IMR-90 (cell line): Measurements from ENCODE around the gene ATXN10. TPM values are rescaled to one million over a fixed set of nuclear protein-coding genes. Genes with fewer than 3 reads are reported as not detected.

Experiments used
- ATAC-seq: fragments of 200-7000 bp; cut with Tn5 transposase; 2 replicates; pipeline ENCODE4 v1.9.1; 2020; ENCODE audit warnings: low read depth, mild to moderate bottlenecking, moderate library complexity
- BruUV-seq: library from RNA; stranded (reverse); fragments of 400-500 nt; replicated peaks from 2 replicates; lab custom pipeline; 2021; lab: Mats Ljungman, UMichigan
- CTCF ChIA-PET: fragments of 300-600 bp; formaldehyde crosslinking; extraction: SDS; loops from one replicate; lab custom pipeline; 2021; ENCODE audit warnings: antibody characterized with exemption; lab: Yijun Ruan, JAX
- POLR2A ChIA-PET: fragments of 300-600 bp; sonication (Branson Sonifier 250); formaldehyde crosslinking; loops from one replicate; lab custom pipeline; 2022; ENCODE audit warnings: antibody characterized with exemption; ENCODE audit not compliant: unreplicated experiment; lab: Charles Lee
- DNase-seq: peaks from one replicate; pipeline ENCODE4 v3.0.0; 2013
- H2AFZ ChIP-seq: replicated peaks from 2 replicates; pipeline ENCODE3; 2013; ENCODE audit warnings: low read length, mild to moderate bottlenecking; ENCODE audit not compliant: poor library complexity
- H2AK5ac ChIP-seq: 2 replicates; pipeline ENCODE4 v1.6.1; 2013; ENCODE audit warnings: low read depth, low read length, inconsistent platforms
- H2AK9ac ChIP-seq: replicated peaks from 2 replicates; pipeline ENCODE3; 2013; ENCODE audit warnings: mild to moderate bottlenecking, low read depth, low read length, moderate library complexity; ENCODE audit not compliant: poor library complexity
- H2BK120ac ChIP-seq: 2 replicates; pipeline ENCODE4 v1.6.1; 2013; ENCODE audit warnings: low read depth, low read length, inconsistent platforms
- H2BK15ac ChIP-seq: 3 replicates; pipeline ENCODE4 v1.6.1; 2013; ENCODE audit warnings: low read depth, low read length, inconsistent platforms
- H2BK20ac ChIP-seq: 2 replicates; pipeline ENCODE4 v1.6.1; 2013; ENCODE audit warnings: low read depth, mild to moderate bottlenecking, inconsistent platforms, low read length, moderate library complexity
- H2BK5ac ChIP-seq: 2 replicates; pipeline ENCODE4 v1.6.1; 2013; ENCODE audit warnings: mild to moderate bottlenecking, low read depth, low read length, inconsistent platforms; ENCODE audit not compliant: poor library complexity, severe bottlenecking
- H3K14ac ChIP-seq: replicated peaks from 2 replicates; pipeline ENCODE4 v1.6.1; 2013; ENCODE audit warnings: low read depth, low read length, inconsistent platforms
- H3K18ac ChIP-seq: 2 replicates; pipeline ENCODE4 v1.6.1; 2013; ENCODE audit warnings: low read depth, low read length, control low read depth
- H3K23ac ChIP-seq: 2 replicates; pipeline ENCODE4 v1.6.1; 2013; ENCODE audit warnings: low read depth, low read length, inconsistent platforms
- H3K27ac ChIP-seq: 2 replicates; pipeline ENCODE4 v1.5.1; 2013; ENCODE audit warnings: mild to moderate bottlenecking, control low read depth, low read length; ENCODE audit not compliant: insufficient read depth
- H3K27me3 ChIP-seq: 2 replicates; pipeline ENCODE4 v1.6.1; 2013; ENCODE audit warnings: low read length; ENCODE audit not compliant: control insufficient read depth, insufficient read depth
- H3K36me3 ChIP-seq: 2 replicates; pipeline ENCODE4 v1.6.1; 2013; ENCODE audit warnings: low read length, mixed read lengths; ENCODE audit not compliant: control insufficient read depth, insufficient read depth
- H3K4ac ChIP-seq: 2 replicates; pipeline ENCODE4 v1.6.1; 2013; ENCODE audit warnings: low read depth, low read length, inconsistent platforms
- H3K4me1 ChIP-seq: 2 replicates; pipeline ENCODE4 v1.6.1; 2013; ENCODE audit warnings: low read length, mixed read lengths; ENCODE audit not compliant: control insufficient read depth, insufficient read depth
- H3K4me2 ChIP-seq: 2 replicates; pipeline ENCODE4 v1.6.1; 2013; ENCODE audit warnings: low read depth, mild to moderate bottlenecking, control low read depth, low read length, moderate library complexity
- H3K4me3 ChIP-seq: 2 replicates; pipeline ENCODE4 v1.5.1; 2013; ENCODE audit warnings: low read depth, mild to moderate bottlenecking, control low read depth, low read length, moderate library complexity; ENCODE audit not compliant: insufficient read depth
- H3K56ac ChIP-seq: 2 replicates; pipeline ENCODE4 v1.6.1; 2013; ENCODE audit warnings: low read length, inconsistent platforms; ENCODE audit not compliant: insufficient read depth; ENCODE audit errors: extremely low read depth
- H3K79me1 ChIP-seq, 2 experiments: 2 replicates each; pipeline ENCODE4 v1.6.1; 2013; ENCODE audit warnings: low read length in 2 of 2, inconsistent platforms in 1 of 2, low read depth in 1 of 2
- H3K9ac ChIP-seq: 2 replicates; pipeline ENCODE4 v1.6.1; 2013; ENCODE audit warnings: low read depth, low read length, control low read depth
- H3K9me1 ChIP-seq: 2 replicates; pipeline ENCODE4 v1.6.1; 2013; ENCODE audit warnings: low read length, inconsistent platforms; ENCODE audit not compliant: insufficient read depth
- H3K9me3 ChIP-seq: 2 replicates; pipeline ENCODE4 v1.6.1; 2013; ENCODE audit warnings: low read length; ENCODE audit not compliant: control insufficient read depth, insufficient read depth
- H4K20me1 ChIP-seq: 2 replicates; pipeline ENCODE4 v1.6.1; 2013; ENCODE audit warnings: low read length, inconsistent platforms; ENCODE audit not compliant: insufficient read depth
- H4K5ac ChIP-seq: 2 replicates; pipeline ENCODE4 v1.6.1; 2013; ENCODE audit warnings: mild to moderate bottlenecking, low read depth, low read length, control low read depth
- H4K8ac ChIP-seq, 2 experiments: 2 replicates each; pipeline ENCODE4 v1.6.1; 2013; ENCODE audit warnings: low read depth in 2 of 2, low read length in 2 of 2, control low read depth in 1 of 2, inconsistent platforms in 1 of 2
- H4K91ac ChIP-seq: 2 replicates; pipeline ENCODE4 v1.6.1; 2013; ENCODE audit warnings: low read depth, low read length, inconsistent platforms; ENCODE audit not compliant: insufficient read depth
- BHLHE40 ChIP-seq: fragments of 150-350 bp; IDR thresholded peaks from 2 replicates; pipeline ENCODE4 v1.6.1; 2016; ENCODE audit warnings: mild to moderate bottlenecking, low read depth, low read length
- CEBPB ChIP-seq: IDR thresholded peaks from 2 replicates; pipeline ENCODE4 v1.6.1; 2012; ENCODE audit warnings: low read depth, low read length, improper control_type of control experiment
- CHD1 ChIP-seq: IDR thresholded peaks from 2 replicates; pipeline ENCODE4 v1.6.1; 2012; ENCODE audit warnings: low read depth, low read length, improper control_type of control experiment
- CTCF ChIP-seq: conservative IDR thresholded peaks from 2 replicates; pipeline ENCODE4 v1.5.1; 2012; ENCODE audit warnings: mild to moderate bottlenecking, low read depth, low read length, improper control_type of control experiment
- ELK1 ChIP-seq: fragments of 150-350 bp; IDR thresholded peaks from 2 replicates; pipeline ENCODE4 v1.6.1; 2016; ENCODE audit warnings: low read depth, mild to moderate bottlenecking, low read length, moderate library complexity, borderline replicate concordance
- FOS ChIP-seq: fragments of 150-350 bp; IDR thresholded peaks from 2 replicates; pipeline ENCODE4 v1.6.1; 2016; ENCODE audit warnings: low read depth, low read length
- MAFK ChIP-seq: IDR thresholded peaks from 2 replicates; pipeline ENCODE4 v1.6.1; 2012; ENCODE audit warnings: low read depth, low read length, improper control_type of control experiment
- MXI1 ChIP-seq: IDR thresholded peaks from 2 replicates; pipeline ENCODE4 v1.6.1; 2012; ENCODE audit warnings: low read depth, mild to moderate bottlenecking, low read length, moderate library complexity, borderline replicate concordance
- NFE2L2 ChIP-seq: fragments of 150-350 bp; IDR thresholded peaks from 2 replicates; pipeline ENCODE4 v1.6.1; 2016; ENCODE audit warnings: low read depth, mild to moderate bottlenecking, low read length
- POLR2A ChIP-seq: IDR thresholded peaks from 2 replicates; pipeline ENCODE4 v1.6.1; 2012; ENCODE audit warnings: mild to moderate bottlenecking, low read depth, low read length
- RAD21 ChIP-seq: IDR thresholded peaks from 2 replicates; pipeline ENCODE4 v1.6.1; 2012; ENCODE audit warnings: low read length, improper control_type of control experiment
- RCOR1 ChIP-seq: IDR thresholded peaks from 2 replicates; pipeline ENCODE4 v1.6.1; 2012; ENCODE audit warnings: mild to moderate bottlenecking, low read length, improper control_type of control experiment; ENCODE audit not compliant: insufficient replicate concordance
- RFX5 ChIP-seq: IDR thresholded peaks from 2 replicates; pipeline ENCODE4 v1.8.0; 2012; ENCODE audit warnings: low read depth, mild to moderate bottlenecking, low read length, moderate library complexity
- SMC3 ChIP-seq: fragments of 150-350 bp; IDR thresholded peaks from 2 replicates; pipeline ENCODE4 v1.6.1; 2016; ENCODE audit warnings: low read depth, mild to moderate bottlenecking, antibody characterized with exemption, low read length, moderate library complexity
- USF2 ChIP-seq: fragments of 150-350 bp; IDR thresholded peaks from 2 replicates; pipeline ENCODE4 v1.6.1; 2017; ENCODE audit warnings: mild to moderate bottlenecking, antibody characterized with exemption, low read length, low read depth
- WGBS, 2 experiments: methylation state at CpG; one replicate each; pipeline versions ENCODE4 v1.1.5 to v1.1.7; 2013; ENCODE audit warnings: missing lambda C conversion rate in 2 of 2; ENCODE audit not compliant: insufficient read length in 1 of 2; ENCODE audit errors: extremely low coverage in 2 of 2; 5-methylcytosine and 5-hydroxymethylcytosine counted together
- dilution Hi-C: fragments of 300-500 bp; cut with HindIII; formaldehyde crosslinking; loops from one replicate; pipeline ENCODE4 v1.14.3; 2018; ENCODE audit warnings: low sequenced_read_pairs; ENCODE audit not compliant: unreplicated experiment
- in situ Hi-C: fragments of 300-500 bp; cut with MboI; formaldehyde crosslinking; loops from 3 replicates; pipeline ENCODE4 v1.14.3; 2019; ENCODE audit warnings: low sequenced_read_pairs, inconsistent platforms, mixed read lengths
- intact Hi-C: fragments of 100-400 bp; cut with micrococcal nuclease; formaldehyde crosslinking; loops from 2 replicates; pipeline ENCODE4 v1.10.0; 2022
- polyA plus RNA-seq, 3 experiments: library from polyadenylated mRNA; depleted of rRNA; stranded (reverse); fragments of >200 nt; gene quantifications; 2 replicates each; pipeline ENCODE4 v1.2.3, GENCODE V29; 2012; ENCODE audit warnings: low replicate concordance in 1 of 3
- total RNA-seq: library from RNA; depleted of rRNA; stranded (reverse); fragments of >200 nt; gene quantifications from 2 replicates; pipeline ENCODE4 v1.2.3, GENCODE V29; 2012

Gene ATXN10
- total and polyA plus RNA-seq, 2 of the 4 experiments (the other 2 are of a cell fraction), result 116 to 231 TPM

- Histone ChIP-seq H4K8ac (no peak overlapping the region), H4K91ac (no peak overlapping the region), H3K4me1 (peaks cover 2% of the 10 kb centered on the region; the same call in 1 of the 2 replicates), H2AFZ (no peak overlapping the region), H3K9me3 (no peaks in the 10 kb centered on the region), H3K9ac (no peak overlapping the region), H3K36me3 (no peaks in the 10 kb centered on the region), H3K14ac (no peak overlapping the region), H4K20me1 (no peaks in the 10 kb centered on the region), H4K5ac (no peak overlapping the region), H3K27me3 (peaks cover 38% of the 10 kb centered on the region), H3K4me2 (no peak overlapping the region), H3K79me1 (no peaks in the 10 kb centered on the region), H3K4me3 (no peak overlapping the region), H3K4ac (no peak overlapping the region), H2BK20ac (no peak overlapping the region), H2AK9ac (no peak overlapping the region), H2BK15ac (no peak overlapping the region), H2BK5ac (no peak overlapping the region), H2AK5ac (no peak overlapping the region), H3K23ac (no peak overlapping the region), H3K27ac (no peak overlapping the region), H3K18ac (no peak overlapping the region), H3K9me1 (0 out of 2 replicates have a peak, but pooled peaks cover 5% of the 10 kb centered on the region), H3K56ac (no peak overlapping the region), H2BK120ac (no peak overlapping the region)
- POLR2A ChIA-PET, result no interaction called here
- CTCF ChIA-PET, result no interaction called here
- 83% methylated on average over 12 of the region's 24 CpGs; no CpG with 5 or more reads in 1 of the 2 experiments for WGBS, 2 experiments
- TF ChIP-seq MAFK (no peak), SMC3 (no peak), CTCF (no peak), NFE2L2 (no peak), FOS (no peak), MXI1 (no peak), CHD1 (no peak), CEBPB (no peak), BHLHE40 (no peak), ELK1 (no peak), RFX5 (no peak), RCOR1 (no peak), USF2 (no peak), POLR2A (no peak), RAD21 (no peak)
- BruUV-seq, result no TSS peak
- intact Hi-C loops, result no loop called here
- in situ Hi-C loops, result loop anchor here (5.0 to 10.0 kb wide), 2 partner anchors 224 to 341 kb away; no protein-coding TSS in a partner anchor
- dilution Hi-C loops, result no loop called here
- DNase-seq, result no peak
- ATAC-seq, result no peak
These were observed 30.6 kb upstream of the ATXN10 start for GRCh38 chr22:45640941-45641621.
